HCT116 (cell line): ENCODE data around the gene PIK3CD. TPM values are rescaled to one million over a fixed set of nuclear protein-coding genes. Genes with fewer than 3 reads are reported as not detected.

ENCODE experiments used
- ATAC-seq: fragments of 200-7000 bp; cut with Tn5 transposase; 2 replicates; pipeline ENCODE4 v1.9.1; 2020; ENCODE audit warnings: mild to moderate bottlenecking, moderate library complexity
- BruUV-seq: library from RNA; stranded (reverse); fragments of 400-500 nt; replicated peaks from 2 replicates; lab custom pipeline; 2021; lab: Mats Ljungman, UMichigan
- CTCF ChIA-PET: fragments of 300-600 bp; sonication (Branson Sonifier 250); formaldehyde crosslinking; loops from one replicate; lab custom pipeline; 2021; ENCODE audit warnings: antibody characterized with exemption; lab: Charles Lee
- POLR2A ChIA-PET: fragments of 300-600, 350-600 bp; sonication (Branson Sonifier 250); formaldehyde crosslinking; loops from one replicate; lab custom pipeline; 2021; ENCODE audit warnings: antibody characterized with exemption; lab: Charles Lee
- RAD21 ChIA-PET, 2 experiments: fragments of 300-600 bp; sonication (Branson Sonifier 250); formaldehyde crosslinking; loops; one replicate each; lab custom pipeline; 2023; ENCODE audit warnings: low total read pairs in 2 of 2; ENCODE audit not compliant: uncharacterized antibody in 2 of 2, unreplicated experiment in 2 of 2, low non-redundant PET in 1 of 2; lab: Charles Lee
- DNase-seq: peaks from one replicate; pipeline ENCODE4 v3.0.0-alpha.2; 2010; ENCODE audit warnings: low read depth, low spot score
- H2AFZ ChIP-seq: fragments of 200-600 bp; shearing (Covaris generic), sonication (generic); 2 replicates; pipeline ENCODE4 v1.6.1; 2017; ENCODE audit warnings: low read depth, mixed run types, mixed read lengths, antibody characterized with exemption, low read length; ENCODE audit not compliant: poor library complexity, severe bottlenecking
- H3K27ac ChIP-seq: 2 replicates; pipeline ENCODE4 v1.5.1; 2012; ENCODE audit warnings: low read depth, low read length
- H3K27me3 ChIP-seq: fragments of 200-600 bp; sonication (generic); 2 replicates; pipeline ENCODE4 v1.6.1; 2016; ENCODE audit warnings: mixed run types, low read length, mixed read lengths; ENCODE audit not compliant: insufficient read depth
- H3K36me3 ChIP-seq, 2 experiments: fragments of 200-500 bp in 1 of 2; fragments of 200-600 bp in 1 of 2; sonication (Bioruptor generic) in 1 of 2; sonication (generic) in 1 of 2; 2 replicates each; pipeline versions ENCODE4 v1.5.1 to v1.6.1; 2014 to 2016; ENCODE audit warnings: low read length in 2 of 2, inconsistent platforms in 1 of 2, mixed read lengths in 1 of 2, mixed run types in 1 of 2; ENCODE audit not compliant: insufficient read depth in 2 of 2, control insufficient read depth in 1 of 2
- H3K4me1 ChIP-seq, 2 experiments: fragments of 200-600 bp in 1 of 2; sonication (generic) in 1 of 2; 2 replicates each; pipeline versions ENCODE4 v1.5.1 to v1.6.1; 2012 to 2017; ENCODE audit warnings: low read length in 2 of 2, inconsistent platforms in 1 of 2, mild to moderate bottlenecking in 1 of 2, mixed read lengths in 1 of 2, mixed run types in 1 of 2, moderate library complexity in 1 of 2; ENCODE audit not compliant: insufficient read depth in 2 of 2, control insufficient read depth in 1 of 2
- H3K4me2 ChIP-seq: fragments of 200-600 bp; sonication (generic); 2 replicates; pipeline ENCODE4 v1.6.1; 2017; ENCODE audit warnings: mixed run types, low read length, mixed read lengths
- H3K4me3 ChIP-seq, 2 experiments: fragments of 200-600 bp in 1 of 2; sonication (generic) in 1 of 2; replicated peaks in 1 of 2; 2 replicates each; pipeline ENCODE4 v1.5.1; 2011 to 2016; ENCODE audit warnings: low read length in 2 of 2, control low read depth in 1 of 2, low read depth in 1 of 2, mild to moderate bottlenecking in 1 of 2, mixed read lengths in 1 of 2, mixed run types in 1 of 2
- H3K79me2 ChIP-seq: fragments of 200-600 bp; sonication (generic); 2 replicates; pipeline ENCODE4 v1.6.1; 2017; ENCODE audit warnings: mild to moderate bottlenecking, mixed run types, low read length, moderate library complexity, mixed read lengths; ENCODE audit not compliant: insufficient read depth
- H3K9ac ChIP-seq: fragments of 200-600 bp; sonication (generic); 2 replicates; pipeline ENCODE4 v1.6.1; 2016; ENCODE audit warnings: low read length, mixed read lengths
- H3K9me2 ChIP-seq: fragments of 200-600 bp; sonication (generic), shearing (Covaris generic); 2 replicates; pipeline ENCODE4 v1.6.1; 2017; ENCODE audit warnings: mixed run types, mild to moderate bottlenecking, moderate library complexity; ENCODE audit not compliant: insufficient read depth
- H3K9me3 ChIP-seq, 2 experiments: fragments of 200-500 bp in 1 of 2; fragments of 200-600 bp in 1 of 2; sonication (Bioruptor generic) in 1 of 2; sonication (generic) in 1 of 2; 2 replicates each; pipeline ENCODE4 v1.6.1; 2014 to 2017; ENCODE audit warnings: low read length in 2 of 2, mixed read lengths in 2 of 2, inconsistent platforms in 1 of 2, low read depth in 1 of 2, mild to moderate bottlenecking in 1 of 2, mixed run types in 1 of 2, moderate library complexity in 1 of 2; ENCODE audit not compliant: control insufficient read depth in 1 of 2, insufficient read depth in 1 of 2
- H4K20me1 ChIP-seq: fragments of 200-600 bp; sonication (generic), shearing (Covaris generic); 2 replicates; pipeline ENCODE4 v1.6.1; 2017; ENCODE audit warnings: mixed run types, mild to moderate bottlenecking, moderate library complexity; ENCODE audit not compliant: insufficient read depth
- CEBPB ChIP-seq: IDR thresholded peaks from 2 replicates; pipeline ENCODE4 v1.6.1; 2012; ENCODE audit warnings: low read depth
- EZH2 ChIP-seq: fragments of 200-600 bp; sonication (generic); IDR thresholded peaks from 2 replicates; pipeline ENCODE4 v1.6.1; 2017; ENCODE audit warnings: antibody characterized with exemption, mixed run types
- FOSL1 ChIP-seq: IDR thresholded peaks from 2 replicates; pipeline ENCODE4 v1.6.1; 2012; ENCODE audit warnings: low read depth
- RAD21 ChIP-seq: IDR thresholded peaks from 2 replicates; pipeline ENCODE4 v1.6.1; 2012; ENCODE audit warnings: low read depth, mild to moderate bottlenecking
- SP1 ChIP-seq: IDR thresholded peaks from 2 replicates; pipeline ENCODE4 v1.6.1; 2012; ENCODE audit warnings: low read depth
- TCF7L2 ChIP-seq: IDR thresholded peaks from 2 replicates; pipeline ENCODE4 v1.7.0; 2011; ENCODE audit warnings: borderline replicate concordance, inconsistent platforms; ENCODE audit not compliant: insufficient read depth, insufficient read length; ENCODE audit errors: extremely low read depth
- YY1 ChIP-seq: IDR thresholded peaks from 2 replicates; pipeline ENCODE4 v1.6.1; 2011; ENCODE audit warnings: low read length, low read depth, moderate library complexity, mild to moderate bottlenecking; ENCODE audit not compliant: insufficient replicate concordance; ENCODE audit errors: extremely low read depth
- ZFX ChIP-seq: fragments of 450-650 bp; IDR thresholded peaks from 2 replicates; pipeline ENCODE4 v1.6.1; 2017
- intact Hi-C: fragments of 100-400 bp; cut with micrococcal nuclease; formaldehyde crosslinking; loops from 2 replicates; pipeline ENCODE4 v1.10.0; 2022
- total RNA-seq: library from RNA; stranded (reverse); gene quantifications from one replicate; pipeline ENCODE4 v1.2.1, GENCODE V29; 2021; ENCODE audit not compliant: unreplicated experiment
- TF ChIP-seq, protein P1 (sequence below), 3 experiments: fragments of 200-600 bp in 1 of 3; sonication (generic) in 1 of 3; IDR thresholded peaks in 2 of 3; conservative IDR thresholded peaks in 1 of 3; 2 replicates each; pipeline ENCODE4 v1.5.1; 2012 to 2017; ENCODE audit warnings: low read depth in 2 of 3, low read length in 2 of 3, antibody characterized with exemption in 1 of 3, borderline replicate concordance in 1 of 3, control low read depth in 1 of 3, mild to moderate bottlenecking in 1 of 3, mixed read lengths in 1 of 3, mixed run types in 1 of 3, moderate library complexity in 1 of 3; ENCODE audit not compliant: insufficient read depth in 1 of 3

PIK3CD gene
- total RNA-seq, 1 experiment from 2014 or later = 9.2 TPM

GRCh38 chr1:9680091-9680490 is 28.6 kb downstream of the PIK3CD start:
- ChIA-PET CTCF (no interaction called here), POLR2A (no interaction called here)
- Histone ChIP-seq H3K36me3 (no peaks in the 10 kb centered on the region), H3K9me3 (no peaks in the 10 kb centered on the region), H3K27ac (no peak overlapping the region), H3K9me2 (no peaks in the 10 kb centered on the region), H3K4me2 (no peak overlapping the region), H2AFZ (no peak overlapping the region), H4K20me1 (no peaks in the 10 kb centered on the region), H3K79me2 (no peaks in the 10 kb centered on the region), H3K4me3 (no peak overlapping the region), H3K9ac (no peak overlapping the region)
- no peak for DNase-seq
- no TSS peak for BruUV-seq
- intact Hi-C loops = no loop called here
- no peak for ATAC-seq
- TF ChIP-seq FOSL1 = no peak
- no peak for TF ChIP-seq RAD21
- TF ChIP-seq YY1 = no peak
- TF ChIP-seq, protein P1, sequence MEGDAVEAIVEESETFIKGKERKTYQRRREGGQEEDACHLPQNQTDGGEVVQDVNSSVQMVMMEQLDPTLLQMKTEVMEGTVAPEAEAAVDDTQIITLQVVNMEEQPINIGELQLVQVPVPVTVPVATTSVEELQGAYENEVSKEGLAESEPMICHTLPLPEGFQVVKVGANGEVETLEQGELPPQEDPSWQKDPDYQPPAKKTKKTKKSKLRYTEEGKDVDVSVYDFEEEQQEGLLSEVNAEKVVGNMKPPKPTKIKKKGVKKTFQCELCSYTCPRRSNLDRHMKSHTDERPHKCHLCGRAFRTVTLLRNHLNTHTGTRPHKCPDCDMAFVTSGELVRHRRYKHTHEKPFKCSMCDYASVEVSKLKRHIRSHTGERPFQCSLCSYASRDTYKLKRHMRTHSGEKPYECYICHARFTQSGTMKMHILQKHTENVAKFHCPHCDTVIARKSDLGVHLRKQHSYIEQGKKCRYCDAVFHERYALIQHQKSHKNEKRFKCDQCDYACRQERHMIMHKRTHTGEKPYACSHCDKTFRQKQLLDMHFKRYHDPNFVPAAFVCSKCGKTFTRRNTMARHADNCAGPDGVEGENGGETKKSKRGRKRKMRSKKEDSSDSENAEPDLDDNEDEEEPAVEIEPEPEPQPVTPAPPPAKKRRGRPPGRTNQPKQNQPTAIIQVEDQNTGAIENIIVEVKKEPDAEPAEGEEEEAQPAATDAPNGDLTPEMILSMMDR (IDR thresholded peaks at IDR 0.05 in 2 of 3, conservative IDR thresholded peaks at IDR 0.05 in 1 of 3; ENCODE audit: borderline replicate concordance in 1 of 3, insufficient read depth in 1 of 3, low read depth in 2 of 3, low read length in 2 of 3) = no peak
- TF ChIP-seq ZFX = no peak
- TF ChIP-seq TCF7L2 = no peak
- no peak for TF ChIP-seq EZH2
- TF ChIP-seq CEBPB = no peak
- TF ChIP-seq SP1 = no peak
- TF ChIP-seq, all 23 proteins: peak for 0
- RAD21 ChIA-PET = no interaction called here
- Histone ChIP-seq H3K27me3 (no peaks in the 10 kb centered on the region), H3K4me1 (peaks cover 0 to 3% of the 10 kb centered on the region in 2 experiments; a peak in 1 of 4 replicates)
